IMR-90 (cell line): ENCODE results near the gene TMEM72.

ENCODE experiments used
- BHLHE40 ChIP-seq: fragments of 150-350 bp; IDR thresholded peaks from 2 replicates; pipeline ENCODE4 v1.6.1; 2016; ENCODE audit warnings: mild to moderate bottlenecking, low read depth, low read length
- CHD1 ChIP-seq: IDR thresholded peaks from 2 replicates; pipeline ENCODE4 v1.6.1; 2012; ENCODE audit warnings: low read depth, low read length, improper control_type of control experiment
- MAFK ChIP-seq: IDR thresholded peaks from 2 replicates; pipeline ENCODE4 v1.6.1; 2012; ENCODE audit warnings: low read depth, low read length, improper control_type of control experiment
- POLR2A ChIP-seq: IDR thresholded peaks from 2 replicates; pipeline ENCODE4 v1.6.1; 2012; ENCODE audit warnings: mild to moderate bottlenecking, low read depth, low read length
- RAD21 ChIP-seq: IDR thresholded peaks from 2 replicates; pipeline ENCODE4 v1.6.1; 2012; ENCODE audit warnings: low read length, improper control_type of control experiment
- TF ChIP-seq, protein P1 (sequence below): conservative IDR thresholded peaks from 2 replicates; pipeline ENCODE4 v1.5.1; 2012; ENCODE audit warnings: mild to moderate bottlenecking, low read depth, low read length, improper control_type of control experiment
- TF ChIP-seq, protein P2 (sequence below): fragments of 150-350 bp; IDR thresholded peaks from 2 replicates; pipeline ENCODE4 v1.6.1; 2016; ENCODE audit warnings: low read depth, mild to moderate bottlenecking, low read length, moderate library complexity, borderline replicate concordance

DNA sequence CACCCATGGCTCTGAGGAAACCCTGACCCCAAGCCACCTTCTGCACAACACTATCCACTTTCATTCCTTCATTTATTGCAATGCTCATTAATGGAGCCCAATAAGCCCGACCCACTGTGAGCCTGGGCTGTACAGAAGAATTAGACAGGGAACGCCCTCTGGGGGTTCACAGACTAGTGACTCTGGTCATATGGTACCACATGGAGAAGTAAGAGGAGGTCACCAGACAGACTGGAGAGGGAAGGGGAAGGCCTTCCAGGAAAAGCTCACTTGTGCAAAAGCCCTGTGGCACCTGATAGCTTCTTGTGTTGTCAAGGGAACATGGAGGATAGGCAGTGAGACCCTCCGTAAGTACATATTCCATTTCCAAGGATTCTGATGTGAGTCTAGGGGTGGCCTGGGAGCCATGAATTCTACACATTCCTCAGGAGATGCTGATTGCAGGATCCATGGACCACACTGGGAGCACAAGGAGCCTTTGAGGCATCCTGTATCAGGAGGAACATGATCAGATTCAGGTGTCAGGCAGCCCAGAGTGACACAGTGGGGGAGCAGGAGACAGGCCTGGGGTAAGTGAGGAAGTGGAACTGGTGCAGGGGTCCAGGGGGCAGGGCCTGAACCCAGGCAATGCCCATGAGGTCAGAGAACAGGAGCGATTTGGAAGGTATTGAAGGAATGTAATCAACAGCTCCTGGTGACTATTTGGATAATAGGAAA, 19.9 kb downstream of the TMEM72 start:
- TF ChIP-seq, protein P1, sequence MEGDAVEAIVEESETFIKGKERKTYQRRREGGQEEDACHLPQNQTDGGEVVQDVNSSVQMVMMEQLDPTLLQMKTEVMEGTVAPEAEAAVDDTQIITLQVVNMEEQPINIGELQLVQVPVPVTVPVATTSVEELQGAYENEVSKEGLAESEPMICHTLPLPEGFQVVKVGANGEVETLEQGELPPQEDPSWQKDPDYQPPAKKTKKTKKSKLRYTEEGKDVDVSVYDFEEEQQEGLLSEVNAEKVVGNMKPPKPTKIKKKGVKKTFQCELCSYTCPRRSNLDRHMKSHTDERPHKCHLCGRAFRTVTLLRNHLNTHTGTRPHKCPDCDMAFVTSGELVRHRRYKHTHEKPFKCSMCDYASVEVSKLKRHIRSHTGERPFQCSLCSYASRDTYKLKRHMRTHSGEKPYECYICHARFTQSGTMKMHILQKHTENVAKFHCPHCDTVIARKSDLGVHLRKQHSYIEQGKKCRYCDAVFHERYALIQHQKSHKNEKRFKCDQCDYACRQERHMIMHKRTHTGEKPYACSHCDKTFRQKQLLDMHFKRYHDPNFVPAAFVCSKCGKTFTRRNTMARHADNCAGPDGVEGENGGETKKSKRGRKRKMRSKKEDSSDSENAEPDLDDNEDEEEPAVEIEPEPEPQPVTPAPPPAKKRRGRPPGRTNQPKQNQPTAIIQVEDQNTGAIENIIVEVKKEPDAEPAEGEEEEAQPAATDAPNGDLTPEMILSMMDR: no peak
- TF ChIP-seq RAD21: no peak
- no peak for TF ChIP-seq MAFK
- TF ChIP-seq CHD1: no peak
- TF ChIP-seq, protein P2, sequence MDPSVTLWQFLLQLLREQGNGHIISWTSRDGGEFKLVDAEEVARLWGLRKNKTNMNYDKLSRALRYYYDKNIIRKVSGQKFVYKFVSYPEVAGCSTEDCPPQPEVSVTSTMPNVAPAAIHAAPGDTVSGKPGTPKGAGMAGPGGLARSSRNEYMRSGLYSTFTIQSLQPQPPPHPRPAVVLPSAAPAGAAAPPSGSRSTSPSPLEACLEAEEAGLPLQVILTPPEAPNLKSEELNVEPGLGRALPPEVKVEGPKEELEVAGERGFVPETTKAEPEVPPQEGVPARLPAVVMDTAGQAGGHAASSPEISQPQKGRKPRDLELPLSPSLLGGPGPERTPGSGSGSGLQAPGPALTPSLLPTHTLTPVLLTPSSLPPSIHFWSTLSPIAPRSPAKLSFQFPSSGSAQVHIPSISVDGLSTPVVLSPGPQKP: no peak
- no peak for TF ChIP-seq POLR2A
- TF ChIP-seq BHLHE40: no peak
